ENCODE data around the gene PNPLA6.

The PNPLA6 gene

GRCh38 chr19:7494416-7495098 is 41.0 kb upstream of the PNPLA6 start:
- H3K27ac ChIP-seq: peak overlapping the region; percentile 97
- POLR2A ChIA-PET (ENCODE audit: low non-redundant PET): no interaction called here
- CTCF ChIA-PET: interaction anchor here (0.6 to 1.0 kb wide), 2 partner anchors 47 to 139 kb away, joined by 3 read pairs; no protein-coding TSS in a partner anchor
- DNase-seq (ENCODE audit: low spot score): no peak
- TF ChIP-seq CTCF (conservative IDR thresholded peaks at IDR 0.05; ENCODE audit: low read depth): no peak

- TF ChIP-seq CTCF (conservative IDR thresholded peaks at IDR 0.05; ENCODE audit: low read depth): peak; percentile 38
- no peak overlapping the region for H3K27ac ChIP-seq
- CTCF ChIA-PET: interaction anchor here (0.5 to 1.6 kb wide), 8 partner anchors 20 to 143 kb away, joined by 3 to 5 read pairs (median 4); no protein-coding TSS in a partner anchor
- POLR2A ChIA-PET (ENCODE audit: low non-redundant PET): interaction anchor here (0.6 kb wide), 1 partner anchor 11 kb away, joined by 5 read pairs; no protein-coding TSS in a partner anchor
- no peak for DNase-seq (ENCODE audit: low spot score)
Measured at GRCh38 chr19:7497292-7497691, 38.2 kb upstream of the PNPLA6 start.

- ChIA-PET POLR2A (ENCODE audit: low non-redundant PET) (interaction anchor here (0.7 to 0.8 kb wide), 2 partner anchors 11 to 34 kb away, joined by 3 read pairs; no protein-coding TSS in a partner anchor), CTCF (no interaction called here)
- DNase-seq (ENCODE audit: low spot score): peak; percentile 63
Measured at GRCh38 chr19:7500811-7501450, 34.6 kb upstream of the PNPLA6 start.

GRCh38 chr19:7502552-7502951 is 33.0 kb upstream of the PNPLA6 start:
- CTCF ChIA-PET: no interaction called here
- DNase-seq (ENCODE audit: low spot score): no peak
- H3K27ac ChIP-seq: no peak overlapping the region
- TF ChIP-seq CTCF (conservative IDR thresholded peaks at IDR 0.05; ENCODE audit: low read depth): no peak
- POLR2A ChIA-PET (ENCODE audit: low non-redundant PET): no interaction called here

More at GRCh38 chr19:7500811-7501450, 34.6 kb upstream of the PNPLA6 start:
- peak overlapping the region; percentile 37 for H3K27ac ChIP-seq
- TF ChIP-seq CTCF (conservative IDR thresholded peaks at IDR 0.05; ENCODE audit: low read depth): no peak

- TF ChIP-seq CTCF (conservative IDR thresholded peaks at IDR 0.05; ENCODE audit: low read depth): no peak
- ChIA-PET POLR2A (ENCODE audit: low non-redundant PET) (no interaction called here), CTCF (interaction anchor here (0.7 kb wide), 2 partner anchors 122 to 434 kb away, joined by 3 to 6 read pairs; no protein-coding TSS in a partner anchor)
- DNase-seq (ENCODE audit: low spot score): no peak
- H3K27ac ChIP-seq: no peak overlapping the region
Measured at GRCh38 chr19:7504684-7505083, 30.8 kb upstream of the PNPLA6 start.

- no peak for TF ChIP-seq CTCF (conservative IDR thresholded peaks at IDR 0.05; ENCODE audit: low read depth)
- POLR2A ChIA-PET (ENCODE audit: low non-redundant PET): no interaction called here
Measured at GRCh38 chr19:7505288-7505681, 30.2 kb upstream of the PNPLA6 start.

More at GRCh38 chr19:7505288-7505681, 30.2 kb upstream of the PNPLA6 start:
- DNase-seq (ENCODE audit: low spot score): no peak
- peak overlapping the region; percentile 71; the same call in 1 of the 2 replicates for H3K27ac ChIP-seq
- CTCF ChIA-PET: interaction anchor here (0.7 to 0.8 kb wide), 2 partner anchors 163 to 433 kb away, joined by 3 to 6 read pairs; no protein-coding TSS in a partner anchor
